ENCODE measurements around the gene UGT2B11. TPM values are rescaled to one million over a fixed set of nuclear protein-coding genes. Genes with fewer than 3 reads are reported as not detected.
"Not testable (repeated sequence)": the region's sequence is repeated elsewhere in the genome, so short reads cannot be mapped to it uniquely, and the experiment has no call there.

The UGT2B11 gene
- total RNA-seq, 1 donor: not detected

DNA sequence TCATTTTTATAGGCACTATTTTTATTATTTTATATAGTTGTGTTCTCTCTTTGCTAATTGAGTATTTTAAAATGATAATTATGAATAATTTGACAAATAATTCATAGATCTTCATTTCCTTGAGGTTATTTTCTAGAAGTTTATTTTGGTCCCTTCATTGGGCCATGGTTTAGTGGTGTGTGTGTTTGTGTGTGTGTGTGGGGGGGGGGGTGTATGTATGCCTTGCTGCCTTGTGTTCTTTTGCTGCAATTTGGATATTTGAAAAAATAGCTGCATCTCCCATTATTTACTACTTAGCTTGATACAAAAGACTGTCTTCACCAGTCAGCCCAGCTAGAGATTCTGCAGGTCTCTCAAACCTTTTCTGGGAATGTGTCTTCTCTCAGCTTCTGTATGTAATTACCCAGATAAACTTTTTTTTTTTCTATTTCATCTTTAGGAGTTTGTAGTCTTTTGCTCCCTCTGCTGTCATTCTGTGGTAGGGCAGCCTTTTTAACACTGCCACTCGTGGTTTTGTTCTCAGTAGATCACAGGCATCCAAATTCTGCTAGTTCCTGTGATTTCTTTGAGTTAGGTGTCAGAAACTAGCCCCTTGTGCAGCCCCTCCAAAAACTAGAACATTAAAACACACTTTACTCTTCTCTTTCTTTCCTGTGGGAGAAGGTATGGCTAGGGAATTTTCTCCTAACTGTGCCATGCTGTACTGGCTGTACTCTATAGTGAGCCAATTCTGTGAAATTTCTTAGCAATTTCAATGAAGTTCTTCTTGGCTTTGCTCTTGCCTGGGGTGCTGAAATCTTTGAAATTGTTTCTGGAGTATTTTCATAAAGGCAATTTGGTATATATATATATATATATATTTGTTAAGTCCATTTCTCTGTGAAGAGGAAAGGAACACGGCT, 44.1 kb downstream of the UGT2B11 start:
- DNase-seq (ENCODE audit: low read depth in 2 of 3, low spot score in 2 of 3): peak in 2 of 3 donors; percentile 28 to 69

GRCh38 chr4:69169171-69169570, 45.4 kb downstream of the UGT2B11 start:
- not testable (repeated sequence) for DNase-seq (ENCODE audit: low read depth in 2 of 3, low spot score in 2 of 3)

DNA sequence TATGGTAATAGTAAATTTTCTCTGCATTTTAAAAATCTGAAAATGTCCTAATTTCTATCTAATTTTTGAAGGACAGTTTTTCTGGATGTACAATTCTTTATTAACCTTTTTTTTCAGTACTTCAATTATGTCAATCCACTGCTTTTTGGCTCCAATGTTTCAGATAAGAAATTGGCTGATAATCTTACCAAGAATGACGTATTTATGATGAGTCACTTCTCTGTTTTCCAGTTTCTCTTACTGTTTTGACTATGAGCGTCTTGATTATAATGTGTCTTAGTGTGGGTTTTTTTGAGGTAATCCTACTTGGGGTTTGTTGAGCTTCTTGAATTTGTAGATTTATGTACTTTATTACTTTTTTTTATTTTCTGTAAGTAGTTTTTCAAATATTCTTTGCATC, 47.2 kb downstream of the UGT2B11 start:
- DNase-seq (ENCODE audit: low read depth in 2 of 3, low spot score in 2 of 3): no peak

DNA sequence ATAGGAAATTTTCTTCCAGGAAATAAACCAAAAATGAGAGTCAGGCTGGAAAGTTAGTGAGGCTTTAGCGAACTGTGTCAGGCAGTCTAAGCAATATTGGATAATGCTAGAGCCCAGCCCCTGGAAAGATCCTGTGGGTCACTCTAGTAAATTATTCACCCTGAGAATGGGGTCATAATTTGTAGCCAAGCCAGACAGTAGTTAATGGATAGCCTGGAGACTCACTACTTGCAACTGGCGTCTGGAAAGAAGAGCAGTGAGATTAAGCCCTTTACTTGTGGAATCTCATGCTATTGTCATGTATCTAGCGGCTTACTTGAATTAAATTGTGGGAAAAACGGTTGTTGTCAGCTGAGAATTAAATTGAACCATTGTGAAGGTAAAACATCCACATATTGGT, 48.2 kb downstream of the UGT2B11 start:
- DNase-seq (ENCODE audit: low read depth in 2 of 3, low spot score in 2 of 3): not testable (repeated sequence)

DNA sequence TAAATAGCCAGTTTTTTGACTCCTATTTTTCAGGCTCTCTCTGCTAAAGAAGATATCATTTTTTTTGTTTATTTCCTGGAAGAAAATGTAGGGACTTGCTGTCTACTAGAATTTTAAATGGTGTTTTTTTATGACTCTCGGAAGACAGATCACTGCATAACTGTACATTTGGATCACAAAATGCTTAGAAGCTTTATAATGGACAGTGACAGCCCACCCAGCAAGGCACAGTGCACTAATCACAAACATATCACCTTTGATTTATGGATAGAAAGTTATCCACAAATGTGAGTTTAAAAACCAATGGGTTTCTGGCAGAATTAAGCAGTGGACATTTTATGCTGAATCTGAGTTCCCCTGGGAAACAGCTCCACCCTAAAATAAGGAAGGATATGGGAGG, 48.8 kb downstream of the UGT2B11 start:
- not testable (repeated sequence) for DNase-seq (ENCODE audit: low read depth in 2 of 3, low spot score in 2 of 3)

DNA sequence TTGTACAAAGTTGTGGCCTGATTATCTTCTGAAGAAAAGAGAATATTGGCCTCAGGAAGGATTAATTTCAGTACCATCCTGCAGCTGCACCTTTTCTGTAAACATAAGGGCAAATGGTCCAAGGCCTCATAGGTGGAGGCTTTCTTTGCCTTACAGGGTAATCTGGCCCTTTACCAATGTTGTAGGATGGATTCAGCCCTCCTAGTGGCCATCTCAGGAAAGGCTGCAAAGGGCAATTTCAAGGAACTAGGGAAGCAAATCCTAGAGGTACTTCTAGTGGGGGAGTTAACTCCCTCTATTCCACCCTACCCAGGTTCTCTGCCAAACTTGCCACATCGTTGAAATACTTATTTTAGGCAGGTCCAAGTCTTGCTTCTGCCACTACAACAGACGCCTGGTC, 57.6 kb downstream of the UGT2B11 start:
- DNase-seq (ENCODE audit: low read depth in 2 of 3, low spot score in 2 of 3): no peak

DNA sequence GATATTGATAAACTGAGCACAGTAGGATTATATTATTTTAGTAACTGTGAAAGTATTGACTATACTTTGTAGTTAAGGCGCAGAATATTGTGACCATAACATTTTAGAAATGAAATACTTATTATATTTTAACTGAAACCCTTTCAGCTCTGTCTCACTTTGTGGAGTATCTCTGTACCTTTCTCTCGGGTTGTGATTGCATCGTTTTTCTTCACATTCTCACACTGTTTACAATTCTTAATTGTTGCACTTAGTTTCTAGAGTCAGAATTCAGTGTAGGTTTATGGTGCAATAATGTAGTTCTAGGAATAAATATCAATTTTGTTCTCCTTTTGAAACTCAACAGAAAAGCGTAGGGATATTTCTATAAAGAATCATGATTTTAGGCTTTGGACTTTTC, 60.5 kb downstream of the UGT2B11 start:
- DNase-seq (ENCODE audit: low read depth in 2 of 3, low spot score in 2 of 3): no peak

Other genes starting within 250 kb of the UGT2B11 start
- gene UGT2B7, start 118.3 kb downstream of the UGT2B11 start, total RNA-seq: not detected
- not detected for gene UGT2B28, start 65.7 kb upstream of the UGT2B11 start, total RNA-seq